Natural killer cell treated with Interleukin-12 subunit alpha and Interleukin-12 subunit beta and Interleukin-15 and Interleukin-18, amount 100 ng/mL, for 72 hours (primary cell): ENCODE data around the gene PRRG2. TPM values are rescaled to one million over a fixed set of nuclear protein-coding genes. Genes with fewer than 3 reads are reported as not detected.

ENCODE experiments used
- ATAC-seq, 2 donors: fragments of 150-1000 bp; cut with Tn5 transposase in 1 of 2; sonication (Bioruptor Pico), chemical (Tn5 transposase) in 1 of 2; 2 replicates each; pipeline ENCODE4 v1.10.0; 2021
- DNase-seq: peaks from one replicate; pipeline ENCODE4 v3.0.0; 2022; ENCODE audit warnings: low spot score
- H3K27ac Mint-ChIP-seq, 2 donors: 1 replicate in 1 of 2; 2 replicates in 1 of 2; pipeline ENCODE4 v1.8.0; 2022; ENCODE audit warnings: mixed read lengths in 2 of 2, mild to moderate bottlenecking in 1 of 2, moderate library complexity in 1 of 2
- H3K27me3 Mint-ChIP-seq, 2 donors: 1 replicate in 1 of 2; 2 replicates in 1 of 2; pipeline ENCODE4 v1.8.0; 2022; ENCODE audit warnings: mixed read lengths in 2 of 2
- H3K36me3 Mint-ChIP-seq: one replicate; pipeline ENCODE4 v1.8.0; 2022; ENCODE audit warnings: mixed read lengths
- H3K4me1 Mint-ChIP-seq, 2 donors: 1 replicate in 1 of 2; 2 replicates in 1 of 2; pipeline ENCODE4 v1.8.0; 2022; ENCODE audit warnings: low read depth in 2 of 2, mixed read lengths in 2 of 2, mild to moderate bottlenecking in 1 of 2
- H3K4me3 Mint-ChIP-seq: one replicate; pipeline ENCODE4 v1.8.0; 2022; ENCODE audit warnings: mixed read lengths
- H3K9me3 Mint-ChIP-seq: 2 replicates; pipeline ENCODE4 v1.8.0; 2022; ENCODE audit warnings: mixed read lengths
- total RNA-seq, 2 donors: library from RNA; stranded (reverse); gene quantifications; one replicate each; pipeline ENCODE4 v1.2.3, GENCODE V29; 2022

The PRRG2 gene
- total RNA-seq, 2 donors from 2014 or later: 0.81 to 1.5 TPM

- Mint-ChIP-seq H3K4me3 (no peak overlapping the region), H3K36me3 (peaks cover 5% of the 10 kb centered on the region), H3K9me3 (no peaks in the 10 kb centered on the region), H3K27me3 (no peaks in the 10 kb centered on the region), H3K27ac (no peak overlapping the region), H3K4me1 (peaks cover 23 to 24% of the 10 kb centered on the region in 2 donors)
- ATAC-seq: no peak
- DNase-seq: no peak
These were observed 29.6 kb upstream of the PRRG2 start for GRCh38 chr19:49551531-49551930.

GRCh38 chr19:49552749-49553148 is 28.4 kb upstream of the PRRG2 start:
- Mint-ChIP-seq H3K4me1 (peaks cover 18 to 24% of the 10 kb centered on the region in 2 donors), H3K9me3 (no peaks in the 10 kb centered on the region), H3K36me3 (peaks cover 9% of the 10 kb centered on the region), H3K4me3 (peak overlapping the region; percentile 54), H3K27me3 (no peaks in the 10 kb centered on the region), H3K27ac (peak overlapping the region; percentile 29 to 60)
- DNase-seq (no peak), ATAC-seq (no peak)

GRCh38 chr19:49553451-49554271 is 27.5 kb upstream of the PRRG2 start:
- peak; percentile 62 to 74 for ATAC-seq
- H3K27me3 Mint-ChIP-seq: no peaks in the 10 kb centered on the region
- H3K27ac Mint-ChIP-seq: peak overlapping the region; percentile 86 to 87
- peaks cover 9% of the 10 kb centered on the region for H3K36me3 Mint-ChIP-seq
- peaks cover 18 to 24% of the 10 kb centered on the region in 2 donors for H3K4me1 Mint-ChIP-seq
- H3K9me3 Mint-ChIP-seq: no peaks in the 10 kb centered on the region
- DNase-seq: no peak
- H3K4me3 Mint-ChIP-seq: peak overlapping the region; percentile 57

DNA sequence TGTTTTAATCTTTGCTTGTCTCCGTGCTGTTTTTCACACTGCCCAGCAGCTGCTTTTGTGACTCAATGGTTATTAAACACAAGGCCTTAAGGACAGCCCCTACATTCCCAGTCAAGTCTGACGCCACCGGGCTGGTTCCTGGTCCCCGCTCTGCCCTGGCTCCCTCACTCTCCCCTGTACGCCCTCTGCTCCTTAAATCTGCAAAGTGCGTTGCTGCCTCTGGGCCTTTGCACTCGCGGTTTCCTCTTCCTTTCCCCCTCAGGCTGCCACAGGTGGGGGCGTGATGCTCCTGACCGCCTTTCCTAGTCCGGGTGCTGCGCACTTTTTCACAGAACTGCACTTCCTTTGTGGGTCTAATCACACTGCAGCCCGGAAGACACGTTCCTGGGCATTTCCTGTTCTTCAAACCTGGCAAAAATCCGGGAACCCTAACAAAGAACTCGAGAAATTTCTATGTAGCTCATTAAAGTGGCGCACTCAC is 26.4 kb upstream of the PRRG2 start:
- no peak for DNase-seq
- H3K27me3 Mint-ChIP-seq: no peaks in the 10 kb centered on the region
- H3K36me3 Mint-ChIP-seq: peaks cover 9% of the 10 kb centered on the region
- H3K4me1 Mint-ChIP-seq: peaks cover 20 to 27% of the 10 kb centered on the region in 2 donors
- peak overlapping the region; percentile 90 for H3K4me3 Mint-ChIP-seq
- peak overlapping the region; percentile 86 to 87 for H3K27ac Mint-ChIP-seq
- H3K9me3 Mint-ChIP-seq: no peaks in the 10 kb centered on the region
- ATAC-seq: peak; percentile 63

DNA sequence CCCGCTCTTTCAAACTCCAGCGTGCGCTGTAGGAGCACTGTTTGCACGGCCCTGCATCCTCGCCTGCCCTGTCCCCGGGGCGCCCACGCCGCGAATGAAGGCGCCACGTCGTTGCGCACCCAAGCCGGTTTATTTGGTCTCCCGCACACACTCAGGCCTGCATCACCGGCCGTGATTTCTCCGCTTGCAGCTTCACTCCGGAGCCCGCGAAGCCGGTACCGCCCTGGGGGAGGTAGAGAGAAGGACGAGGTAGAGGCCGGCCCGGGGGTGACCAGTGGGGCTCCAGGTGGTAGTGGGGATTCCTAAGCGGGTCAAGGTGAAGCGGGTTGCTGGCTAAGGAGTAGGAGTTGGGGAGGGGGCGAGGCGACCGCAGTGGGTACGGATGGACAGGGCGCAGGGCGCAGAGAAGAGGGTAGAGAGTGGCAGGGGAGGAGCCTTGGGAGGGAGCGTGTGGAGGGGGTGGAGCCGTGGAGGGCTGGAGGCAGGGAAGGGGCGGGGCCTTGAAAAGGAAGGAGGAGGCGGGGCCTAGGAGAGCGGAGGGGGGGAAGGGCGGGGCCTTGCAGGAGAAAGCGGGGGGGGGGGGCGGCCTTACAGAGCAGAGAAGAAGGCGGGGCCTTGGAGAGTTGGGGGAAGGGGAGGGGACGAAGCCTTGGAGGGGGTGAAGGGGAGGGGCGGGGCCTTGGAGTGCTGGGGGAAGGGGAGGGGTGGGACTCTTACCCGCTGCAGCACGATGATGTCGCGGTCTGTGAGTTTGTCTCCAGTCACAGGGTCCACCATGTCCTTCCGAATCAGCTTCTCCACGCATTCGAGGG is 25.3 kb upstream of the PRRG2 start:
- peaks cover 28 to 38% of the 10 kb centered on the region in 2 donors for H3K4me1 Mint-ChIP-seq
- ATAC-seq (peak in 1 of 2 donors; percentile 57), DNase-seq (no peak)
- H3K27me3 Mint-ChIP-seq: no peaks in the 10 kb centered on the region
- no peaks in the 10 kb centered on the region for H3K9me3 Mint-ChIP-seq
- peak overlapping the region in 1 of 2 donors; percentile 86 for H3K27ac Mint-ChIP-seq
- H3K4me3 Mint-ChIP-seq: peak overlapping the region; percentile 90
- H3K36me3 Mint-ChIP-seq: peaks cover 9% of the 10 kb centered on the region

DNA sequence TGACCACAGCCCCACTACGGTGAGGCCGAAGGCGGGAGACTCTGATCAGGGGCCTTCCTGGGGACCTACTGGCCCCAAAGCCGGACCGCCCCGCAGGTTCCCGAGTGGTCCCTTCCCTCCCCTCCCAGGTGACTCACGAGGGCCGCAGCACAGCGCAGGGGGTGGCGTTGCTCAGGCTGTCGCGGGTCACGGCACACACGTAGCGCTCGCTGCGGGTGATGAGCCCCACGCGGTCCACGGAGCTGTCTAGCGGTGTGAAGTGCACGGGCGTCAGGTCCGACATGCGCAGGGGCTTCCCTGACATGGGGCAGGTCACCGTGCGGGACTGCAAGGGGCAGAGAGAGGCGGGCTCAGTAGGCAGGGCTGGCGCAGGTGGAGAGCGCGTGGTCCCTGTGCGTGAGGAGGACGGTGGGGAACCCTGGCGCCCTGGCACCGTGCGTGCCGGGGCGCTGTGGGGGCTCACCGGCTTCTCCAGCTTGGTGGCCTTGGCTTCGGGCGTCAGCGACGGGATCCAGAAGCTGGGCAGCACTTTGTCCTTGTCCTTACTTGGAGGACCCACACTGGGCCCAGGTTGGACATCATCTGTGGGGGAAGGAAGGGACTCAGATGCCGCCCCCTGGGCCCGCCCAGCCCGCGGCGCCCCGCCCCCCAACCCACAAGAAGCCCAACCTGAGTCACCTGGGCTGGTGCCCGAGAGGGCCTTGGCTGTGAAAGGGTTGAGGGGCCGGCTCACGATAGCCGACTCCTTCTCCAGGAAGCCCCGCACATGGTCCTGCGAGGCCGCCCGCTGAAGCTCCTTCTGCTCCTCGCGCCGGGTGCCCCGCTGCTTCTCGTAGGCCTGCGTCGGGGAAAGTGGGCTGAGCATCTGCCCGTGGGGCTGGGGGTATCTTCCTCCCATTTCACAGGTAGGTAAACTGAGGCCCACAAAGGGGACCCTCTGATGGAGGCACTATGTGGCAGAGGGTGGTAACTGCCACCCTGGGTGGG is 24.4 kb upstream of the PRRG2 start:
- ATAC-seq: peak in 1 of 2 donors; percentile 11
- H3K27me3 Mint-ChIP-seq: no peaks in the 10 kb centered on the region
- peaks cover 28 to 41% of the 10 kb centered on the region in 2 donors for H3K4me1 Mint-ChIP-seq
- peak overlapping the region in 1 of 2 donors; percentile 47 for H3K27ac Mint-ChIP-seq
- H3K36me3 Mint-ChIP-seq: peaks cover 9% of the 10 kb centered on the region
- DNase-seq: no peak
- no peaks in the 10 kb centered on the region for H3K9me3 Mint-ChIP-seq
- H3K4me3 Mint-ChIP-seq: no peak overlapping the region

DNA sequence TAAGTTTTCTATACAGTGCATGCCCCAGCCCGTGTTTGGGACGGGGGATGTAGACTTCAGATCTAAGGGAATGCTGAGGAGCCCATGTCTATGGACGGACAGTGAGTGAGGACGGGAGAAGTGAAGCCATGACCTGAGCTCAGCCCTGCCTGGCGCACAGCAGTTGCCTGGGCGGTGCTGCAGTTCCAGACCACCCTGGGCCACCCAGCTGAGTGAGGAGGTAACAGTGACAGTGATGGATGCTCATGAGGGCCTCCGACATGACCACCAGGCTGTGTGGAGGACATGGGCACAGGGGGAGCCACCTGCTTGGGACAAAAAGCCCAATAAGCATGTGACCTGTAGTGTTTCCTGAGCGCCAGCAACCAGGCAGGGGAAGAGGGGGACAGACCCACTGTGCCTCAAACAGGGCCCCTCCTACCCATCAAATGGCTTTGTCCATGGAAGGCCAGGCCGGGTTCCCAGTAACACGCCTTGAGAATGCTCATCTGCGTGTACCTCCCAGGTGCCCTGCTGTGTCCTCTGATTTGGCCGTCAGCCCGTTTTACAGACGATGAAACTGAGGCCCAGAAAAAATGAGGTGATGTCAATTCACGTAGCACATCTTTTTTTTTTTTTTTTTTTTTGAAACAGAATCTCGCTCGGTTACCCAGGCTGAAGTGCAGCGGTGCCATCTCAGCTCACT is 23.3 kb upstream of the PRRG2 start:
- Mint-ChIP-seq H3K4me1 (peaks cover 28 to 41% of the 10 kb centered on the region in 2 donors), H3K27me3 (no peaks in the 10 kb centered on the region), H3K9me3 (no peaks in the 10 kb centered on the region), H3K36me3 (peaks cover 9% of the 10 kb centered on the region), H3K4me3 (no peak overlapping the region), H3K27ac (peak overlapping the region in 1 of 2 donors; percentile 47)
- ATAC-seq (no peak), DNase-seq (no peak)

DNA sequence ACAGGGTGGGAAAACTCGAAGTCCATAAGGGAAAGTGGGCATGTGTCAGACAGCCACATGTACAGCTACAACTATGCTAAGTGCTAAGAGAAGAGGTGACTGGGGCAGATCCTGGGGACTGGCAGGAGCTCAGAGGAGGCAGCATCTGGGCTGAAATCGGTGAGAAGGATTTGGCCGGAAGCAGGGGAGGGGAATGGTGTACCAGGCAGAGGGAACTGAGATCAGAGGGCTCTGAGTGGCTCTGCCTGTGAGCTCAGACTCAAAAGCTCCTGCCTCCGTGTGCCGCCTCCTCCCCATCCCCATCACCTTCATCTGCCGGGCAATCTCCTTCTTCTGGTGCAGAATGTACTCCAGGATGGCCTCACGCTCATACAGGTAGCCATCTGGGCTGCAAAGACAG is 22.5 kb upstream of the PRRG2 start:
- peaks cover 25 to 39% of the 10 kb centered on the region in 2 donors for H3K4me1 Mint-ChIP-seq
- no peak for DNase-seq
- H3K36me3 Mint-ChIP-seq: peaks cover 9% of the 10 kb centered on the region

GRCh38 chr19:49559443-49559842 is 21.7 kb upstream of the PRRG2 start:
- H3K4me3 Mint-ChIP-seq: no peak overlapping the region
- H3K36me3 Mint-ChIP-seq: peaks cover 9% of the 10 kb centered on the region
- no peaks in the 10 kb centered on the region for H3K27me3 Mint-ChIP-seq

More for the DNA sequence above, 22.5 kb upstream of the PRRG2 start:
- no peaks in the 10 kb centered on the region for H3K27me3 Mint-ChIP-seq
- no peaks in the 10 kb centered on the region for H3K9me3 Mint-ChIP-seq
- H3K27ac Mint-ChIP-seq: no peak overlapping the region
- no peak overlapping the region for H3K4me3 Mint-ChIP-seq
- ATAC-seq: no peak

GRCh38 chr19:49559928-49560327 is 21.2 kb upstream of the PRRG2 start:
- Mint-ChIP-seq H3K27me3 (no peaks in the 10 kb centered on the region), H3K36me3 (peaks cover 6% of the 10 kb centered on the region), H3K27ac (peak overlapping the region; percentile 74 to 83), H3K4me3 (peak overlapping the region; percentile 55), H3K9me3 (no peaks in the 10 kb centered on the region), H3K4me1 (peaks cover 21 to 37% of the 10 kb centered on the region in 2 donors)
- ATAC-seq: no peak
- no peak for DNase-seq

More at GRCh38 chr19:49559443-49559842, 21.7 kb upstream of the PRRG2 start:
- ATAC-seq: no peak
- no peak for DNase-seq
- Mint-ChIP-seq H3K27ac (peak overlapping the region; percentile 74 to 83), H3K4me1 (peaks cover 21 to 37% of the 10 kb centered on the region in 2 donors), H3K9me3 (no peaks in the 10 kb centered on the region)

GRCh38 chr19:49560358-49560900 is 20.7 kb upstream of the PRRG2 start:
- H3K4me3 Mint-ChIP-seq: peak overlapping the region; percentile 55

GRCh38 chr19:49564616-49565045 is 16.5 kb upstream of the PRRG2 start:
- Mint-ChIP-seq H3K27me3 (no peaks in the 10 kb centered on the region), H3K27ac (peak overlapping the region; percentile 70 to 78), H3K4me1 (peaks cover 41 to 46% of the 10 kb centered on the region in 2 donors), H3K36me3 (no peaks in the 10 kb centered on the region), H3K9me3 (no peaks in the 10 kb centered on the region), H3K4me3 (peak overlapping the region; percentile 68)
- peak in 1 of 2 donors; percentile 73 for ATAC-seq
- no peak for DNase-seq

More at GRCh38 chr19:49560358-49560900, 20.7 kb upstream of the PRRG2 start:
- Mint-ChIP-seq H3K36me3 (peaks cover 4% of the 10 kb centered on the region), H3K27ac (peak overlapping the region; percentile 74 to 83), H3K9me3 (no peaks in the 10 kb centered on the region), H3K27me3 (no peaks in the 10 kb centered on the region), H3K4me1 (peaks cover 22 to 37% of the 10 kb centered on the region in 2 donors)
- peak; percentile 44 to 46 for ATAC-seq
- DNase-seq: no peak
